ENCODE data around the gene NAP1L1.

The NAP1L1 gene

DNA sequence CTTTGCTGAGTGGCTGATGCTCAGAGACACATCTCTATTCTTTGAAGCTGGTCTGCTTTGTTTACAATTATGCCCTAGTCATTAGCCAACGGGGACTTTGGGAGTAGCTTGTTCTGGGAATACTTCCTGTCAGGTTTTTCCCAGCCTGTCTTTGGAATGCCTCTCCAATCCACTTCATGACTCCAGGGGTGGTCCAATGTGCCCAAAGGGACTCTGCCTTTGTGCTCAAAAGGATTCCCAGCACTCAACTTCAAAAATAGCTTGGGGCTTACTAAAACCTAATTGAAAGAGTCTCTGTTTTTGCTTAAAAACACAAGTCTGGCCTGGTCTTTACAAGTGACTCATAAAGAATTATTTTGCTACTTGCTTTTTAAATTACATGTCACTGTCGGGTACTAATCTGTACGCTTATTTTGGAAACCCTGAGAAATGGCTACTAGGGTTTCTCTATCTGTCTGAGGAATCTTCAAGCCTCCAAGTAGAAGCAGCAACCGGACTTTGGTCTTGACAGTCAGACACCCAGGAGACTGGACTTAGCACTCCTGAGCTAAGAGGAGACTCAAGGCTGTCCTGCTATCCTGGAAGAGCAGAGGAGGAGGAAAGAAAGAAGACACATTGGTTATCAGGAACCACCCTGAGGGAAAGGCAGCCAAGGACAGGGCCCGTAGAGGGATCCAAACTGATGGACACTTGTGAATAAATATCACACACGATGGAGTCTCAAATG, 73.6 kb downstream of the NAP1L1 start:
- no peak overlapping the region for H3K27ac ChIP-seq (ENCODE audit: insufficient read depth, low read length, poor library complexity, severe bottlenecking)
- DNase-seq, result no peak
- no peaks in the 10 kb centered on the region for H3K9me3 ChIP-seq (ENCODE audit: control insufficient read depth, low read length)
- H3K4me3 ChIP-seq (ENCODE audit: insufficient read depth, low read depth, low read length, poor library complexity, severe bottlenecking), result no peak overlapping the region
- no peaks in the 10 kb centered on the region for H3K27me3 ChIP-seq (replicated peaks; ENCODE audit: control insufficient read depth, insufficient read depth, low read length, poor library complexity, severe bottlenecking)
- H3K4me1 ChIP-seq (ENCODE audit: control insufficient read depth, insufficient read depth, low read length, poor library complexity, severe bottlenecking), result no peaks in the 10 kb centered on the region
- no peaks in the 10 kb centered on the region for H3K36me3 ChIP-seq (ENCODE audit: control insufficient read depth, insufficient read depth, low read length)

GRCh38 chr12:76008428-76008827, 76.1 kb downstream of the NAP1L1 start:
- no peak for DNase-seq
- H3K4me1 ChIP-seq (ENCODE audit: control insufficient read depth, insufficient read depth, low read length, poor library complexity, severe bottlenecking), result no peaks in the 10 kb centered on the region
- no peak overlapping the region for H3K27ac ChIP-seq (ENCODE audit: insufficient read depth, low read length, poor library complexity, severe bottlenecking)
- no peaks in the 10 kb centered on the region for H3K9me3 ChIP-seq (ENCODE audit: control insufficient read depth, low read length)
- H3K36me3 ChIP-seq (ENCODE audit: control insufficient read depth, insufficient read depth, low read length), result no peaks in the 10 kb centered on the region
- no peak overlapping the region for H3K4me3 ChIP-seq (ENCODE audit: insufficient read depth, low read depth, low read length, poor library complexity, severe bottlenecking)
- H3K27me3 ChIP-seq (replicated peaks; ENCODE audit: control insufficient read depth, insufficient read depth, low read length, poor library complexity, severe bottlenecking), result no peaks in the 10 kb centered on the region

DNA sequence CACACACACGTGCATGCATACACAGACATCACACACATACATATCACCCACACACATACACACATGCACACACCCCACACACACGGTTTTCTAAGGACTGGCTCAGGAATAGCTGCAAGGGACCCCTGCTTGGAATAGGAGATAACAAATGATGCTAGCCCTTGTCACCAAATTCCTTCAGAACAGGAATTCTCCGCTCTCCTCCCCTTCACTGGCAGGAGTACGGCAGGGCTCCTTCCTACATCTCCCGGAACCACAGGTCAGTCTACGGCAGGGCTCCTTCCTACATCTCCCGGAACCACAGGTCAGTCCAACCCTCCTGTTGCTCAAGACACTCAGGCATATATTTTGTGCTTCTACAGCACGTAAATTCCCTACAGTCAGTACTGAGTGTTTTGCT, 76.8 kb downstream of the NAP1L1 start:
- no peak for DNase-seq

DNA sequence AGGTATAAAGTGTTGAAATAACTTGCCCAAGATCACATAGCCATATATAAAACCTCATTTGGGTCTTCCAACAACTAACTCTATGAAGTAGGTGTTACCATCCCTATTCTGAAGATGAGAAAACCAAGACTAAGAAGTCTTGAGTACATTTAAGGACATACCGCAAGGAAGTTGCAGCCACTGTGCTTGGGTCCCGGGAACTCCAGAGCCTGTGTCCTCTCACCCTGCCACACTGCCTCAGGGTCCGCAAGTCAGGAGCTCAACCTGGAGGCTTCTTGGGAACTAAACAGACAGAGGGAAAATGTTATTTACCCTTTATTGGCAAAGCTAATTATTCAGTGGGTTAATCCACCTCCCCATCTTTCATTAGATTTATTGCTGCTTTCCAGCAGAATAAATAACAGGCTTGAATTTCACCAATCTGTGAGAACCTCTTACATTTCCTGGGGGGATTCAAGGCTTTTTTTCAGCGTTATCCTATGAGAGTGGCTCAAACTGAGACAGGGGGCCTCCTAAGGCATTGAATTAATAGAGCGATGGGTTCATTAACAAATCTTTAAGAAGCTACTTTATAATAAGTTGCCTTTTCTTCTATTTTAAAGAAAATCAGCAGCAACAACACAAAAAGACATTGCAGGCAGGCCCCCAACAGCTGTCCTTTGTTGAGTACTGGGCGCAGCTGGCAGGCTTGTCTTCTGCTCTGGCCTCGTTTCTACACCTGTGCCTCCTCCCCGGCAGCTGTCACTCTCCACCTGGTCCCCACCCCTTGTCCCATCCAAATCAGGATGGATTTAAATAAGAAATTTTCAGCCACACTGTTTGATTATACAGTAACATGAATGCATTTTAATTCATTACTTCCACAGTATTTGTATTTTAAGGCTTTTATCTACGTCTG, 78.2 kb downstream of the NAP1L1 start:
- DNase-seq, result no peak
- no peaks in the 10 kb centered on the region for H3K4me1 ChIP-seq (ENCODE audit: control insufficient read depth, insufficient read depth, low read length, poor library complexity, severe bottlenecking)

More for the DNA sequence above, 76.8 kb downstream of the NAP1L1 start:
- Histone ChIP-seq H3K36me3 (ENCODE audit: control insufficient read depth, insufficient read depth, low read length) (no peaks in the 10 kb centered on the region), H3K4me3 (ENCODE audit: insufficient read depth, low read depth, low read length, poor library complexity, severe bottlenecking) (no peak overlapping the region), H3K4me1 (ENCODE audit: control insufficient read depth, insufficient read depth, low read length, poor library complexity, severe bottlenecking) (no peaks in the 10 kb centered on the region), H3K9me3 (ENCODE audit: control insufficient read depth, low read length) (no peaks in the 10 kb centered on the region), H3K27ac (ENCODE audit: insufficient read depth, low read length, poor library complexity, severe bottlenecking) (no peak overlapping the region), H3K27me3 (replicated peaks; ENCODE audit: control insufficient read depth, insufficient read depth, low read length, poor library complexity, severe bottlenecking) (no peaks in the 10 kb centered on the region)

DNA sequence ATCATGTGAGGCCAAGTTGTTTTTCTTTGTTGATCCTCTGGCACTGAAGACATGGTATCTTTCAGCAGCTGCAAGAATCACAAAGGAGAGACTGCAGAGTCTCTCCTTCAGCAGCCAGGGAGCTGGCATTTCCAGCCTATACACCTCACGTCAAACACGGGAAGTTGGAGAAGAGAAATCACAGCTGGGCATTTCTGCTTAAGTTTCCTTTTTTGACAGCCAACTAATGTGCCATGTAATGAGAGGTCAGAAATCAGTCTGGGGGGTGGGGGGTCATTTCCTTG, 81.2 kb downstream of the NAP1L1 start:
- no peaks in the 10 kb centered on the region for H3K36me3 ChIP-seq (ENCODE audit: control insufficient read depth, insufficient read depth, low read length)
- no peak overlapping the region for H3K4me3 ChIP-seq (ENCODE audit: insufficient read depth, low read depth, low read length, poor library complexity, severe bottlenecking)
- H3K27me3 ChIP-seq (replicated peaks; ENCODE audit: control insufficient read depth, insufficient read depth, low read length, poor library complexity, severe bottlenecking), result no peaks in the 10 kb centered on the region
- H3K27ac ChIP-seq (ENCODE audit: insufficient read depth, low read length, poor library complexity, severe bottlenecking), result no peak overlapping the region
- no peaks in the 10 kb centered on the region for H3K9me3 ChIP-seq (ENCODE audit: control insufficient read depth, low read length)
- no peaks in the 10 kb centered on the region for H3K4me1 ChIP-seq (ENCODE audit: control insufficient read depth, insufficient read depth, low read length, poor library complexity, severe bottlenecking)
- DNase-seq, result no peak

More for the DNA sequence above, 78.2 kb downstream of the NAP1L1 start:
- Histone ChIP-seq H3K4me3 (ENCODE audit: insufficient read depth, low read depth, low read length, poor library complexity, severe bottlenecking) (no peak overlapping the region), H3K9me3 (ENCODE audit: control insufficient read depth, low read length) (no peaks in the 10 kb centered on the region), H3K27ac (ENCODE audit: insufficient read depth, low read length, poor library complexity, severe bottlenecking) (no peak overlapping the region), H3K27me3 (replicated peaks; ENCODE audit: control insufficient read depth, insufficient read depth, low read length, poor library complexity, severe bottlenecking) (no peaks in the 10 kb centered on the region), H3K36me3 (ENCODE audit: control insufficient read depth, insufficient read depth, low read length) (no peaks in the 10 kb centered on the region)

- DNase-seq, result no peak
- Histone ChIP-seq H3K27ac (ENCODE audit: insufficient read depth, low read length, poor library complexity, severe bottlenecking) (no peak overlapping the region), H3K4me1 (ENCODE audit: control insufficient read depth, insufficient read depth, low read length, poor library complexity, severe bottlenecking) (no peaks in the 10 kb centered on the region), H3K36me3 (ENCODE audit: control insufficient read depth, insufficient read depth, low read length) (no peaks in the 10 kb centered on the region), H3K27me3 (replicated peaks; ENCODE audit: control insufficient read depth, insufficient read depth, low read length, poor library complexity, severe bottlenecking) (no peaks in the 10 kb centered on the region), H3K9me3 (ENCODE audit: control insufficient read depth, low read length) (no peaks in the 10 kb centered on the region), H3K4me3 (ENCODE audit: insufficient read depth, low read depth, low read length, poor library complexity, severe bottlenecking) (no peak overlapping the region)
Measured at GRCh38 chr12:76002598-76003354, 81.7 kb downstream of the NAP1L1 start.

DNA sequence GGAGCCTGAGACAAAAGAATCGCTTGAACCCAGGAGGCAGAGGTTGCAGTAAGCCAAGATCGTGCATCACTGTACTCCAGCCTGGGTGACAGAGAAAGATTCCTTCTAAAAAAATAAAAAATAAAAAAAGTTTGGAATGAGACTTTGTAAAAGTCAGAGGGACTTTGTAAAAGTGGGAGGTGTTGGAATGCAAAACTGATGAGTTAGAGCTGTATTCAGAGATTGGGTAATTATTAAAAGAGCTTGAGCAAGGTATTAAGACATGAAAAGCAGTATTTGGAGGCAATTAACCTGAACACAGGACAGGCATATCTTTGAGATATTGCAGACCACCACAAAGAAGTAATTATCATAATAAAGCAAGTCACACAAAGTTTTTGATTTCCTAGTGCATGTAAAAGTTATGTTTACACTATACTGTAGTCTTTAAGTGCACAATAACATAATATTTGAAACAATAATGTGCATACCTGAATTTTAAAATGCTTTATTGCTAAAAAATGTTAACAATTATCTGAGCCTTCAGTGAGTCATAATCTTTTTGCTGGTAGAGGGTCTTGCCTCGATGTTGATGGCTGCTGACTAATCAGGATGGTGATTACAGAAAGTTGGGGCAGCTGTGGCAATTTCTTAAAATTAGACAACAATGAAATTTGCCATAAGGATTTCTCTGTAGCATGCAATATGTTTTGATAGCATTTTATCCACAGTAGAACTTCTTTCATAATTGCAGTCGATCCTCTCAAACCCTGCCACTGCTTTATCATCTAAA, 86.0 kb downstream of the NAP1L1 start:
- no peak overlapping the region for H3K27ac ChIP-seq (ENCODE audit: insufficient read depth, low read length, poor library complexity, severe bottlenecking)
- DNase-seq, result no peak
- no peaks in the 10 kb centered on the region for H3K4me1 ChIP-seq (ENCODE audit: control insufficient read depth, insufficient read depth, low read length, poor library complexity, severe bottlenecking)
- H3K27me3 ChIP-seq (replicated peaks; ENCODE audit: control insufficient read depth, insufficient read depth, low read length, poor library complexity, severe bottlenecking), result no peaks in the 10 kb centered on the region
- no peaks in the 10 kb centered on the region for H3K36me3 ChIP-seq (ENCODE audit: control insufficient read depth, insufficient read depth, low read length)
- no peaks in the 10 kb centered on the region for H3K9me3 ChIP-seq (ENCODE audit: control insufficient read depth, low read length)
- no peak overlapping the region for H3K4me3 ChIP-seq (ENCODE audit: insufficient read depth, low read depth, low read length, poor library complexity, severe bottlenecking)

DNA sequence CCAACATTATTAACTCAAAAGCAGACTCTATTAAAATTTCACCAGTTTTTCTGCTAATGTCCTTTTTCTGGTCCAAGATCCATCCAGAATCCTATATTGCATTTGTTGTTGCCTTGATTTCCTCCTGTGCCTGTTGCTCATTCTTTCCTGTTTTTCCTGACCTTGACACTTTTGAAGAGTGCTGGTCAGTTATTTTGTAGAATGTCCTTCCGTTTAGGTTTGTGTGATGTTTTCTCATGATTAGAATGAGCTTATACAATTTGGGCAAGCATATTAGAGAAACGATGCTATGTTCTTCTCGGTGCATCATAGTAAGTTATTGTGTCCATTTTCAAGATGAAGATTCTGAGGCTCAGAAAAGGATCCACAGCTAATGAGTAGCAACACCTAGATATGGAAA, 86.8 kb downstream of the NAP1L1 start:
- Histone ChIP-seq H3K27ac (ENCODE audit: insufficient read depth, low read length, poor library complexity, severe bottlenecking) (no peak overlapping the region), H3K4me3 (ENCODE audit: insufficient read depth, low read depth, low read length, poor library complexity, severe bottlenecking) (no peak overlapping the region), H3K9me3 (ENCODE audit: control insufficient read depth, low read length) (no peaks in the 10 kb centered on the region), H3K4me1 (ENCODE audit: control insufficient read depth, insufficient read depth, low read length, poor library complexity, severe bottlenecking) (no peaks in the 10 kb centered on the region), H3K27me3 (replicated peaks; ENCODE audit: control insufficient read depth, insufficient read depth, low read length, poor library complexity, severe bottlenecking) (no peaks in the 10 kb centered on the region), H3K36me3 (ENCODE audit: control insufficient read depth, insufficient read depth, low read length) (no peaks in the 10 kb centered on the region)
- no peak for DNase-seq

DNA sequence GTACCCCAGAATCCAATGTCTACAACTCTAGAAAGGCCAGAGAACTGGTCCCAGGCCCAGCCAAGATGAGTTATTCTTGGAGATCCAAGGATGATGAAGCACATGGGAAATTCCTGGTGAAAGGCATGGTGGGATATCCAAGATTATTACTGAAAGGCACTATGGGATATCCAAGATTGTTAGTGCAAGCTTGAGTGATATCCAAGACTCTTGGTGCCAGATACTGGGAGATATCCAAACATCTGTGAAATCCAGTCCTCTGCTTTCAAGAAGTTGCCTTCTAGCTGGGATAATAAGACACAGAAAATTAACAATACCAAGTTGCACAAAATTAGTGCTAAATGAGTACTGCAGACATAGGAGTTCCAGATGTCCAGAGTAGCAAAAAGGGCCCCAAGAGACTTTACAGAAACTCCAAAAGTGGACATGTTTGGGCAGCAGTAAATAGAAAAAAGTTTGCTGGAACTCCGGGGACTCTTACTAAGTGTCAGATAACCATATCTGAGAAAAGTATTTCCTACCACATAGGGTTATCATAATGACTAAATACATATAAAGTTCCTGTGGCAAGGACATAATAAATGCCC, 87.5 kb downstream of the NAP1L1 start:
- no peak overlapping the region for H3K27ac ChIP-seq (ENCODE audit: insufficient read depth, low read length, poor library complexity, severe bottlenecking)

More for the DNA sequence above, 87.5 kb downstream of the NAP1L1 start:
- no peak overlapping the region for H3K4me3 ChIP-seq (ENCODE audit: insufficient read depth, low read depth, low read length, poor library complexity, severe bottlenecking)
- no peak for DNase-seq
- no peaks in the 10 kb centered on the region for H3K9me3 ChIP-seq (ENCODE audit: control insufficient read depth, low read length)
- no peaks in the 10 kb centered on the region for H3K36me3 ChIP-seq (ENCODE audit: control insufficient read depth, insufficient read depth, low read length)
- no peaks in the 10 kb centered on the region for H3K4me1 ChIP-seq (ENCODE audit: control insufficient read depth, insufficient read depth, low read length, poor library complexity, severe bottlenecking)
- H3K27me3 ChIP-seq (replicated peaks; ENCODE audit: control insufficient read depth, insufficient read depth, low read length, poor library complexity, severe bottlenecking), result no peaks in the 10 kb centered on the region

Measured in effector memory CD4-positive, alpha-beta T cell (primary cell).